Glomerular visceral epithelial cell (primary cell): ENCODE data around the gene PRKACA.
"Not testable (repeated sequence)": the region's sequence is repeated elsewhere in the genome, so short reads cannot be mapped to it uniquely, and the experiment has no call there.

Source experiments
- DNase-seq: peaks from one replicate; pipeline ENCODE4 v3.0.0-alpha.2; 2016; ENCODE audit errors: extremely low spot score

Gene PRKACA

GRCh38 chr19:14048443-14049153, 69.0 kb downstream of the PRKACA start:
- peak; percentile 35 for DNase-seq

GRCh38 chr19:14047866-14048265, 69.7 kb downstream of the PRKACA start:
- not testable (repeated sequence) for DNase-seq

GRCh38 chr19:14042659-14043608, 74.6 kb downstream of the PRKACA start:
- peak; percentile 43 for DNase-seq
